NCI-H2029 (cell line): ENCODE measurements around the gene BMP4.
A peak's percentile ranks its signal among the peaks of the same experiment; 100 is the strongest.

Experiments used
- DNase-seq: peaks from one replicate; lab custom pipeline; 2025; lab: John Stamatoyannopoulos, UW

Gene BMP4

GRCh38 chr14:53946071-53946403 lies 10.6 kb downstream of the BMP4 start:
- no peak for DNase-seq

- DNase-seq = no peak
These were observed 12.9 kb downstream of the BMP4 start for GRCh38 chr14:53943751-53944083.

GRCh38 chr14:53942970-53943750 lies 13.5 kb downstream of the BMP4 start:
- DNase-seq = no peak

- no peak for DNase-seq
These were observed 18.3 kb downstream of the BMP4 start for GRCh38 chr14:53938136-53938837.

- DNase-seq = no peak
These were observed 21.7 kb downstream of the BMP4 start for GRCh38 chr14:53934778-53935414.

GRCh38 chr14:53932966-53933365 lies 23.7 kb downstream of the BMP4 start:
- no peak for DNase-seq

GRCh38 chr14:53929871-53930715 lies 26.5 kb downstream of the BMP4 start:
- DNase-seq = peak; percentile 10

GRCh38 chr14:53927171-53927570 lies 29.5 kb downstream of the BMP4 start:
- DNase-seq = no peak

GRCh38 chr14:53925201-53925766 lies 31.3 kb downstream of the BMP4 start:
- no peak for DNase-seq

- no peak for DNase-seq
These were observed 31.9 kb downstream of the BMP4 start for GRCh38 chr14:53924753-53925152.

- no peak for DNase-seq
These were observed 35.6 kb downstream of the BMP4 start for GRCh38 chr14:53921027-53921426.

GRCh38 chr14:53916239-53916638 lies 40.4 kb downstream of the BMP4 start:
- DNase-seq = no peak

- no peak for DNase-seq
These were observed 41.1 kb downstream of the BMP4 start for GRCh38 chr14:53915364-53916014.

GRCh38 chr14:53912021-53912420 lies 44.6 kb downstream of the BMP4 start:
- DNase-seq = no peak

- DNase-seq = no peak
These were observed 48.2 kb downstream of the BMP4 start for GRCh38 chr14:53908416-53908815.

- DNase-seq = no peak
These were observed 54.3 kb downstream of the BMP4 start for GRCh38 chr14:53902307-53902706.

- no peak for DNase-seq
These were observed 56.1 kb downstream of the BMP4 start for GRCh38 chr14:53900499-53900898.
